Activated CD4-positive, alpha-beta T cell treated with anti-CD3 and anti-CD28 coated beads for 36 hours (primary cell): Measurements from ENCODE around the gene ZNF14. TPM values are rescaled to one million over a fixed set of nuclear protein-coding genes. Genes with fewer than 3 reads are reported as not detected.
A peak's percentile ranks its signal among the peaks of the same experiment; 100 is the strongest.

ENCODE experiments used
- ATAC-seq: fragments of 200-7000 bp; cut with Tn5 transposase; one replicate; pipeline ENCODE4 v1.10.0; 2021; ENCODE audit warnings: mild to moderate bottlenecking, moderate library complexity
- CTCF ChIA-PET: fragments of 350-600 bp; sonication (Branson Sonifier 250); formaldehyde crosslinking; loops from one replicate; lab custom pipeline; 2021; ENCODE audit warnings: antibody characterized with exemption; lab: Charles Lee
- POLR2A ChIA-PET: fragments of 350-600 bp; sonication (Branson Sonifier 250); formaldehyde crosslinking; loops from one replicate; lab custom pipeline; 2021; ENCODE audit warnings: antibody characterized with exemption, inconsistent platforms; lab: Charles Lee
- DNase-seq: peaks from one replicate; pipeline ENCODE4 v3.0.0-alpha.2; 2020
- H3K27ac Mint-ChIP-seq: one replicate; pipeline ENCODE4 v1.8.0; 2021; ENCODE audit warnings: mixed read lengths
- H3K27me3 Mint-ChIP-seq: one replicate; pipeline ENCODE4 v1.8.0; 2021; ENCODE audit warnings: mixed read lengths
- H3K36me3 Mint-ChIP-seq: one replicate; pipeline ENCODE4 v1.8.0; 2021; ENCODE audit warnings: low read depth, mixed read lengths
- H3K4me1 Mint-ChIP-seq: one replicate; pipeline ENCODE4 v1.8.0; 2021; ENCODE audit warnings: mixed read lengths
- H3K4me3 Mint-ChIP-seq: one replicate; pipeline ENCODE4 v1.8.0; 2021; ENCODE audit warnings: mild to moderate bottlenecking, moderate library complexity, mixed read lengths
- H3K9me3 Mint-ChIP-seq: one replicate; pipeline ENCODE4 v1.8.0; 2021; ENCODE audit warnings: low read depth, mixed read lengths
- intact Hi-C, 2 experiments: fragments of 100-400 bp; cut with DNase I in 1 of 2; cut with micrococcal nuclease in 1 of 2; formaldehyde crosslinking; loops; one replicate each; pipeline versions ENCODE4 v1.14.2 to v1.15.1; 2022 to 2024; cut with DNase I, micrococcal nuclease
- total RNA-seq, 2 experiments: library from RNA; stranded (reverse); gene quantifications; one replicate each; pipeline ENCODE4 v1.2.3, GENCODE V29; 2021

ZNF14 gene
- total RNA-seq, 2 experiments from 2014 or later, result 9.2 TPM

DNA sequence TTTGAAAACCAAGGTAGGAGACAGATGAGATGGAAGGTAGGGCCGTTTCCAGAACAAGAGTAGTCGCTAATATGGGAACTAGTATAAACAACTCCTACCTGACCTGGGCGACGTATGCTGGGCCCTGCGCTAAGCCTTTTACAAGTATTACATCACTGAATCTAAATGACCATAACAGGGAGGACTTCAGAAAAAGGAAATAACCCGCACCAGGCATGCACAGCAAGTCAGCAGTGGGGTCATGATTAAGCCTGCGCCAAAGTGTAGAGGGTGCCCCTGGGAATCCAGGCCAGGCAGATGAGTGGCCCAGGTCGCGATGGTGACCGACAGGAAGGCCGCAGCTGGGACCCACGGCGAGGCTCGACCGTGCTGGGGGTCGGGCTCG is 70.0 kb downstream of the ZNF14 start:
- peak overlapping the region; percentile 89 for H3K27ac Mint-ChIP-seq
- intact Hi-C loops, result loop anchor here (1.0 to 5.0 kb wide), 12 partner anchors 20 to 471 kb away; partner anchors contain the start of genes PBX4 (in 2 of the 2), BORCS8 (in 1 of the 2), GATAD2A (in 1 of the 2) and GMIP (in 1 of the 2)
- POLR2A ChIA-PET, result interaction anchor here (1.3 to 1.4 kb wide), 2 partner anchors 159 to 389 kb away, joined by 3 to 6 read pairs; partner anchors contain the start of gene ZNF506
- H3K27me3 Mint-ChIP-seq, result no peaks in the 10 kb centered on the region
- H3K36me3 Mint-ChIP-seq, result peaks cover 28% of the 10 kb centered on the region
- ATAC-seq, result peak; percentile 0
- no peak for DNase-seq
- H3K4me3 Mint-ChIP-seq, result peak overlapping the region; percentile 78
- CTCF ChIA-PET, result interaction anchor here (1.0 kb wide), 1 partner anchor 109 kb away, joined by 4 read pairs; no protein-coding TSS in a partner anchor
- H3K9me3 Mint-ChIP-seq, result no peaks in the 10 kb centered on the region
- peaks cover 30% of the 10 kb centered on the region for H3K4me1 Mint-ChIP-seq

DNA sequence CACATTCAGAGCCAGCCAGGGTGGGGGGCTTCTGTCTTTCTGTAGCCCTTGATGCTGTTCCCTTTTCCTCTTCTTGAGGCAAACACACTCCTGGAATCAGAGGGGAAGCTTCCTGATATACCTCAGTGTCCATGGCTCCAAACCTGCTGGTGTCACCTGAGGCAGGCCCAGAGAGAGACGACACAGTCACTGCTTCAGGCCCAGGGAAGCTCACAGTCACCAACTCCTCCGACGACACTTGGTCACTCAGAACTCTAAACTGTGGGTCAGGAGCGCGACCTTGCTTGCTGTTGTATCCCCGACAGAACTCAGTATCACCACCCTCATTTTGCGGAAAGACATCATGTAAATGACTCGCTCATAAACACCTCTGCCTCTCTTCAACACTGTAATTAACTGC is 70.6 kb downstream of the ZNF14 start:
- POLR2A ChIA-PET, result interaction anchor here (1.0 to 1.4 kb wide), 3 partner anchors 159 to 390 kb away, joined by 3 to 6 read pairs (median 3); partner anchors contain the start of gene ZNF506
- Mint-ChIP-seq H3K36me3 (peaks cover 30% of the 10 kb centered on the region), H3K4me1 (peaks cover 26% of the 10 kb centered on the region)

DNA sequence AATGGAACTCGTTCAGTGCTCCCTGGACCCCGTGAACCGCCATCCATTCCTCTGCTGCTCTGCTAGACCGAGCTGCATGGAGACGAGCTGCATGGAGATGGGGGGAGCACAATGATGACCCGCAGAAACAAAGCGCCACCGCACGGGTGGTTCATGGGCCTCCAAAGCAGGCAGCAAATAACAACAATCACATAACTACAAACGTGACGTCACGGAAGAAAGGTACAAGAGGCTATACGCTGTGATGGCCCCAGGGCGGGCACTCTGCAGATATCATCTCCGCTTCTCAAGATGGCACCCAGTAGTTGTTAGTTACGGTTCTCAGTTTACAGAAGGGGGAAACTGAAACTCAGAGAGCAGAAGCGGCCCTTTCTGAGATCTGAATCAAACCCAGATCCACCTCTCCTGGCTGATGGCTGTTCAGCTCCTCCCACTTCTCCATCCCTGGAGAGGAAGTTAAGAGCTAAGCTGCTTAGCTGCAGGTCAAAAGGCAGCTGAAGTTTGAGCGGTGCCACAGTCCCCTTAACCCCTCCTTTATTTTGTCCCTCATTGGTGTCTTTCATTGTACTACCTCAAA is 71.1 kb downstream of the ZNF14 start:
- Mint-ChIP-seq H3K9me3 (no peaks in the 10 kb centered on the region), H3K4me3 (peak overlapping the region; percentile 78), H3K36me3 (peaks cover 35% of the 10 kb centered on the region), H3K4me1 (peaks cover 23% of the 10 kb centered on the region), H3K27me3 (no peaks in the 10 kb centered on the region), H3K27ac (peak overlapping the region; percentile 89)
- ChIA-PET POLR2A (interaction anchor here (0.6 to 1.4 kb wide), 6 partner anchors 12 to 391 kb away, joined by 3 to 6 read pairs (median 4); partner anchors contain the start of gene ZNF506), CTCF (interaction anchor here (0.7 to 1.2 kb wide), 4 partner anchors 33 to 146 kb away, joined by 3 to 4 read pairs (median 4); partner anchors contain the start of genes NDUFA13 and TSSK6)
- ATAC-seq (peak; percentile 46), DNase-seq (peak; percentile 70)
- intact Hi-C loops, result loop anchor here (1.0 to 5.0 kb wide), 5 partner anchors 43 to 254 kb away; partner anchors contain the start of genes GATAD2A (in 1 of the 2), PBX4 (in 1 of the 2) and ZNF14 (in 1 of the 2)

More for the DNA sequence above, 70.6 kb downstream of the ZNF14 start:
- Mint-ChIP-seq H3K27ac (peak overlapping the region; percentile 89), H3K4me3 (peak overlapping the region; percentile 78), H3K9me3 (no peaks in the 10 kb centered on the region), H3K27me3 (no peaks in the 10 kb centered on the region)
- ATAC-seq (no peak), DNase-seq (no peak)
- intact Hi-C loops, result loop anchor here (1.0 to 5.0 kb wide), 5 partner anchors 44 to 255 kb away; partner anchors contain the start of genes GATAD2A (in 1 of the 2), PBX4 (in 1 of the 2) and ZNF14 (in 1 of the 2)
- CTCF ChIA-PET, result interaction anchor here (0.7 to 1.2 kb wide), 4 partner anchors 34 to 146 kb away, joined by 3 to 4 read pairs (median 4); partner anchors contain the start of genes NDUFA13 and TSSK6

DNA sequence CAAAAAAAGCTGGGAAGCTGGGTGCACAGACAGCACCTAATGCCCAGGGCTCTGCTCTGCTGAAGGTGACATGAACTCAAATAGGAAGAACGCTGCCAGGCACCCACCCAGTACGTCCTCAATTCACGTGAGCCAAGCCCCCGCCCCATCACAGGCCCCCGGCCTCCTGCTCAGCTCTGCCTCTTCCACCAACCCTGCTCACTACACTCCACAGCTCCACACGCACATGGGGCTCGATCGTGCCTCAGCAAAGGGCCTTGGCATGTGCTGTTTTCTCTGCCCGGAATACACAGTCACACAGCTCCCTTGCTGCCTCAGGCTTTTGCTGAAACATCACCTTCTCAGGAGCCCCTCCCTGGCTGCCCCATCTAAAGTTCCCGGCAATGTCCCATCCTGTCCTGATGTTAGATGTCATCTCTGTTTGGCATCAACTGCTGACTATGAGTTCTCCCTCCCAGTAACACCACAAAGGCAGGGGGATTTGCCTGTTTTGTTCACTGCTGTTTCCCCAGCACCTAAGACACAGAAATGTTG is 71.7 kb downstream of the ZNF14 start:
- Mint-ChIP-seq H3K27ac (peak overlapping the region; percentile 89), H3K4me3 (peak overlapping the region; percentile 78), H3K4me1 (peaks cover 21% of the 10 kb centered on the region), H3K9me3 (no peaks in the 10 kb centered on the region), H3K27me3 (no peaks in the 10 kb centered on the region), H3K36me3 (peaks cover 38% of the 10 kb centered on the region)
- CTCF ChIA-PET, result interaction anchor here (0.6 to 1.2 kb wide), 5 partner anchors 18 to 145 kb away, joined by 3 to 5 read pairs (median 3); partner anchors contain the start of genes GMIP, NDUFA13 and TSSK6
- intact Hi-C loops, result loop anchor here (5.0 kb wide), 2 partner anchors 116 to 254 kb away; partner anchors contain the start of gene GATAD2A (in 1 of the 2)
- DNase-seq (no peak), ATAC-seq (no peak)
- POLR2A ChIA-PET, result interaction anchor here (0.6 to 1.3 kb wide), 5 partner anchors 12 to 218 kb away, joined by 3 to 6 read pairs (median 4); partner anchors contain the start of gene ZNF506

Other genes with a start within 250 kb of the ZNF14 start
- 1 to 10 TPM; 3.8 to 4.4 TPM for gene TSSK6, start 217.6 kb downstream of the ZNF14 start, total RNA-seq
- gene NDUFA13, start 216.9 kb downstream of the ZNF14 start, total RNA-seq, result 100 to 1,000 TPM; 310 to 323 TPM
- gene YJEFN3, start 204.2 kb downstream of the ZNF14 start, total RNA-seq, result 10 to 100 TPM; 10.7 to 11.4 TPM
- under 1 TPM; 0.19 to 0.27 TPM for gene CILP2, start 194.8 kb downstream of the ZNF14 start, total RNA-seq
- gene PBX4, start 114.4 kb downstream of the ZNF14 start, total RNA-seq, result 10 to 100 TPM; 19.4 to 21.2 TPM
- gene LPAR2, start 104.9 kb downstream of the ZNF14 start, total RNA-seq, result 10 to 100 TPM; 21.6 to 33.2 TPM
- 10 to 100 TPM; 54.9 to 56.6 TPM for gene GMIP, start 89.5 kb downstream of the ZNF14 start, total RNA-seq
- gene ATP13A1, start 69.4 kb downstream of the ZNF14 start, total RNA-seq, result 10 to 100 TPM; 61.8 to 71.2 TPM
- 10 to 100 TPM; 63.9 to 70.8 TPM for gene ZNF101, start 64.3 kb downstream of the ZNF14 start, total RNA-seq
- gene ZNF506, start 88.6 kb upstream of the ZNF14 start, total RNA-seq, result 10 to 100 TPM; 33.3 to 41.3 TPM
- 10 to 100 TPM; 16.1 to 25.1 TPM for gene ZNF253, start 132.8 kb upstream of the ZNF14 start, total RNA-seq
- 10 to 100 TPM; 21.7 to 22.3 TPM for gene ZNF93, start 167.8 kb upstream of the ZNF14 start, total RNA-seq